A673 (cell line): ENCODE measurements around the gene KIF26B. TPM values are rescaled to one million over a fixed set of nuclear protein-coding genes. Genes with fewer than 3 reads are reported as not detected.

Experiments
- BruUV-seq: library from RNA; stranded (reverse); fragments of 400-500 nt; replicated peaks from 2 replicates; lab custom pipeline; 2021; lab: Mats Ljungman, UMichigan
- CTCF ChIA-PET: fragments of 300-600 bp; sonication (Branson Sonifier 250); formaldehyde crosslinking; loops from one replicate; lab custom pipeline; 2022; ENCODE audit warnings: antibody characterized with exemption; lab: Charles Lee
- POLR2A ChIA-PET: fragments of 300-600 bp; sonication (Branson Sonifier 250); formaldehyde crosslinking; loops from one replicate; lab custom pipeline; 2022; ENCODE audit warnings: antibody characterized with exemption; ENCODE audit not compliant: low non-redundant PET; lab: Charles Lee
- DNase-seq: peaks from one replicate; pipeline ENCODE4 v3.0.0-alpha.2; 2015; ENCODE audit warnings: low spot score
- H3K27ac ChIP-seq: fragments of 200-600 bp; sonication (generic); 2 replicates; pipeline ENCODE4 v1.5.1; 2016; ENCODE audit warnings: mixed run types, low read depth, mild to moderate bottlenecking, mixed read lengths, antibody characterized with exemption, low read length; ENCODE audit not compliant: poor library complexity, severe bottlenecking
- H3K27me3 ChIP-seq: fragments of 200-600 bp; sonication (generic); replicated peaks from 2 replicates; pipeline ENCODE4 v1.6.1; 2017; ENCODE audit warnings: mixed run types, low read depth, mild to moderate bottlenecking, mixed read lengths, antibody characterized with exemption, low read length; ENCODE audit not compliant: insufficient read depth, poor library complexity
- H3K36me3 ChIP-seq: fragments of 200-600 bp; sonication (generic); 2 replicates; pipeline ENCODE4 v1.6.1; 2016; ENCODE audit warnings: mixed run types, mild to moderate bottlenecking, mixed read lengths, antibody characterized with exemption, low read length; ENCODE audit not compliant: insufficient read depth, poor library complexity, severe bottlenecking
- H3K4me1 ChIP-seq: fragments of 200-600 bp; sonication (generic); 2 replicates; pipeline ENCODE4 v1.6.1; 2017; ENCODE audit warnings: mixed run types, mild to moderate bottlenecking, mixed read lengths, antibody characterized with exemption, low read length; ENCODE audit not compliant: insufficient read depth, poor library complexity, severe bottlenecking
- H3K4me3 ChIP-seq: fragments of 200-600 bp; sonication (generic); 2 replicates; pipeline ENCODE4 v1.5.1; 2016; ENCODE audit warnings: low read depth, mixed run types, mild to moderate bottlenecking, mixed read lengths, low read length; ENCODE audit not compliant: poor library complexity, severe bottlenecking
- H3K9me3 ChIP-seq: fragments of 200-600 bp; sonication (generic); 2 replicates; pipeline ENCODE4 v1.6.1; 2016; ENCODE audit warnings: mixed run types, low read depth, mild to moderate bottlenecking, mixed read lengths, antibody characterized with exemption, low read length; ENCODE audit not compliant: poor library complexity, severe bottlenecking
- EZH2 ChIP-seq: fragments of 200-600 bp; sonication (generic); IDR thresholded peaks from 2 replicates; pipeline ENCODE4 v1.6.1; 2017; ENCODE audit warnings: borderline replicate concordance, low read depth, mild to moderate bottlenecking, mixed read lengths, antibody characterized with exemption, low read length; ENCODE audit not compliant: poor library complexity, severe bottlenecking
- intact Hi-C: fragments of 100-400 bp; cut with micrococcal nuclease; formaldehyde crosslinking; loops from one replicate; pipeline ENCODE4 v1.10.0; 2022; ENCODE audit not compliant: unreplicated experiment
- total RNA-seq: library from RNA; stranded (reverse); gene quantifications from 2 replicates; pipeline ENCODE4 v1.2.3, GENCODE V29; 2021
- TF ChIP-seq, protein P1 (sequence below): fragments of 300-800, 200-600 bp; sonication (generic); conservative IDR thresholded peaks from 2 replicates; pipeline ENCODE4 v1.5.1; 2017; ENCODE audit warnings: low read depth, mild to moderate bottlenecking, antibody characterized with exemption, low read length, moderate library complexity, mixed read lengths

KIF26B gene
- total RNA-seq, 1 experiment from 2014 or later, result not detected

DNA sequence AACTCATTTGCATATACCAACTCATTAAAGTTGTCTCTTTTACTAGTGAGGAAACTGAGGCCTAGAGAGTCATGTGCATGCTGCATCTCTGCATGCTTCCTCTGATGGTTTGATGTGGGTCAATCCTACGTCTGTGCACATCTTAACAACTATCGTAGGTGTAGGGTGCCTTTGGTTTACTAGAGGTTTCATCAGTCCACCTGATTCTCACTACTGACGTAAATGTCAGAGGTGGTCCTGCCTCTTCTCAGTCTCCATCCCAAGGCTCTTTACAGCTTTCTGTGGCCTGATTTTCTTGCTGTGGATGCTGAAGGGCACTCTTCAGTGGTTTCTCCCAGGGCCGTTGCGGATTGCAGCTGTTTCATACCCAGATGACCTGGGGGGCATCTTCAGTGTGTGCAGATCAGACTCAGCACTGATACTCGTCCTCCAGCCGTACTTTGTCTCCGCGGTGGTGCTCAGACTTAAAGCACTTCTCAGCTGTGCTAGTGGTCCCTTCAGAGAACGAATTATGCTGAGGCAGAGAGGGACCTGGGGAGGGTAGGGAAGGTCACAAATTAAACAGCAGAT is 407.0 kb downstream of the KIF26B start:
- DNase-seq, result no peak
- H3K4me3 ChIP-seq, result no peak overlapping the region
- no peak overlapping the region for H3K27ac ChIP-seq
- no peak for TF ChIP-seq EZH2
- TF ChIP-seq, protein P1, sequence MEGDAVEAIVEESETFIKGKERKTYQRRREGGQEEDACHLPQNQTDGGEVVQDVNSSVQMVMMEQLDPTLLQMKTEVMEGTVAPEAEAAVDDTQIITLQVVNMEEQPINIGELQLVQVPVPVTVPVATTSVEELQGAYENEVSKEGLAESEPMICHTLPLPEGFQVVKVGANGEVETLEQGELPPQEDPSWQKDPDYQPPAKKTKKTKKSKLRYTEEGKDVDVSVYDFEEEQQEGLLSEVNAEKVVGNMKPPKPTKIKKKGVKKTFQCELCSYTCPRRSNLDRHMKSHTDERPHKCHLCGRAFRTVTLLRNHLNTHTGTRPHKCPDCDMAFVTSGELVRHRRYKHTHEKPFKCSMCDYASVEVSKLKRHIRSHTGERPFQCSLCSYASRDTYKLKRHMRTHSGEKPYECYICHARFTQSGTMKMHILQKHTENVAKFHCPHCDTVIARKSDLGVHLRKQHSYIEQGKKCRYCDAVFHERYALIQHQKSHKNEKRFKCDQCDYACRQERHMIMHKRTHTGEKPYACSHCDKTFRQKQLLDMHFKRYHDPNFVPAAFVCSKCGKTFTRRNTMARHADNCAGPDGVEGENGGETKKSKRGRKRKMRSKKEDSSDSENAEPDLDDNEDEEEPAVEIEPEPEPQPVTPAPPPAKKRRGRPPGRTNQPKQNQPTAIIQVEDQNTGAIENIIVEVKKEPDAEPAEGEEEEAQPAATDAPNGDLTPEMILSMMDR, result no peak
- peaks cover 34% of the 10 kb centered on the region for H3K27me3 ChIP-seq
- no peaks in the 10 kb centered on the region for H3K4me1 ChIP-seq
- H3K9me3 ChIP-seq, result no peaks in the 10 kb centered on the region
- intact Hi-C loops, result no loop called here
- POLR2A ChIA-PET, result no interaction called here
- BruUV-seq, result no TSS peak
- CTCF ChIA-PET, result no interaction called here
- H3K36me3 ChIP-seq, result no peaks in the 10 kb centered on the region

DNA sequence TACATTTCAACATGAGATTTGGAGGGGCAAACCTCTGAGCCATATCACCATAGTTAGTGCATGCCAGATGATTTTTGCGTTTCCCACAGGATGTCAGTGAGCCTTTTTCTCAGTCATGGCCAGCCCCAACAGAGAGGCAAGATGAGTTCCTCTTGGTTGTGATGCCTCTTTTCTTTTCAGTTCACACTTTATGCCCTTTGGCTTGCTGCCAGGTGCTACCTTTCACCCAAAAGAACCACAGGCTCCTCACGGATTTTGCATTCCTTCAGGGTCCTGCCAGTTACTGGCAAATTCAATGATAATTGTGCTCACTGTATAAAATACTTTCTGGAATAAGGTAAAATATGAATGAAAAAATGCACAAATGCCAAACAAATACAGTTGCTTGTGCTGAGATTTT is 411.3 kb downstream of the KIF26B start:
- ChIA-PET POLR2A (no interaction called here), CTCF (no interaction called here)
- TF ChIP-seq EZH2, result no peak
- TF ChIP-seq, protein P1, result no peak
- intact Hi-C loops, result no loop called here
- Histone ChIP-seq H3K27ac (no peak overlapping the region), H3K36me3 (no peaks in the 10 kb centered on the region), H3K27me3 (peaks cover 14% of the 10 kb centered on the region), H3K4me3 (no peak overlapping the region), H3K9me3 (no peaks in the 10 kb centered on the region), H3K4me1 (no peaks in the 10 kb centered on the region)
- no TSS peak for BruUV-seq
- DNase-seq, result no peak

DNA sequence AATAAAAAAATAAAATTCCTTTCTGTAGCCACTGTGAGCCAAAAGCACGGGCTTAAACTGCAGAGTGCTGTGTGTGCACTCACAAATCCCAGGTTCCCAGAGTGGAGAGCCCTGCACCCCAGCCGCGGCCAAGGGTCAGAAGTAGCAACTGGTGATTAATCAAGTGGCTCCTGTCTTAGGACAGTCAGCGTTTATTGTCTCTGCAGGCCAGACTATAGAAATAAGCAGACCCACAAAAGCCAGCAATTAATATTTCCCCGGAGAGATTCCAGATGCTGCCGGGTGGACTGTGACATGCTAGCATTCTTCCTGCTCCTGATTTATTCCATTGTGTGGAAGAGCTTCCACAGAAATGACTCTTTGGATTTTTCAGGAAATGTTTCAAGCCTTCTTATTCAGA is 412.2 kb downstream of the KIF26B start:
- intact Hi-C loops, result no loop called here
- ChIA-PET POLR2A (no interaction called here), CTCF (no interaction called here)
- H3K27ac ChIP-seq, result no peak overlapping the region
- H3K27me3 ChIP-seq, result peaks cover 18% of the 10 kb centered on the region
- no peaks in the 10 kb centered on the region for H3K36me3 ChIP-seq
- no peaks in the 10 kb centered on the region for H3K9me3 ChIP-seq
- TF ChIP-seq, protein P1, result no peak
- BruUV-seq, result no TSS peak
- DNase-seq, result no peak
- H3K4me1 ChIP-seq, result no peaks in the 10 kb centered on the region
- no peak overlapping the region for H3K4me3 ChIP-seq
